Measurements from ENCODE around the gene NCAPD2.
"Not testable (repeated sequence)": the region's sequence is repeated elsewhere in the genome, so short reads cannot be mapped to it uniquely, and the experiment has no call there.

Gene NCAPD2

GRCh38 chr12:6470375-6471163 is 23.3 kb upstream of the NCAPD2 start, which contains the start of gene VAMP1:
Gene VAMP1 (minus strand): TSS chr12:6470677. CDS start chr12:6470531, 146 bp downstream.
- H3K4me3 ChIP-seq (ENCODE audit: low read depth, low read length), result peak within 1 kb of the TSS; percentile 74
- TF ChIP-seq CTCF (IDR thresholded peaks at IDR 0.05; ENCODE audit: control insufficient read depth, extremely low read depth, insufficient read depth), result no peak
- peak; percentile 88 for DNase-seq (ENCODE audit: low read depth)

- no peak for DNase-seq (ENCODE audit: low read depth)
- TF ChIP-seq CTCF (IDR thresholded peaks at IDR 0.05; ENCODE audit: control insufficient read depth, extremely low read depth, insufficient read depth), result no peak
- no peak overlapping the region for H3K4me3 ChIP-seq (ENCODE audit: low read depth, low read length)
Observed at GRCh38 chr12:6471989-6472360, 21.9 kb upstream of the NCAPD2 start.

GRCh38 chr12:6472491-6472890 is 21.4 kb upstream of the NCAPD2 start:
- no peak for TF ChIP-seq CTCF (IDR thresholded peaks at IDR 0.05; ENCODE audit: control insufficient read depth, extremely low read depth, insufficient read depth)
- H3K4me3 ChIP-seq (ENCODE audit: low read depth, low read length), result no peak overlapping the region
- DNase-seq (ENCODE audit: low read depth), result no peak

GRCh38 chr12:6475233-6475975 is 18.5 kb upstream of the NCAPD2 start:
- DNase-seq (ENCODE audit: low read depth); H3K4me3 ChIP-seq (ENCODE audit: low read depth, low read length): not testable (repeated sequence)

- no peak for TF ChIP-seq CTCF (IDR thresholded peaks at IDR 0.05; ENCODE audit: control insufficient read depth, extremely low read depth, insufficient read depth)
- no peak for DNase-seq (ENCODE audit: low read depth)
- no peak overlapping the region for H3K4me3 ChIP-seq (ENCODE audit: low read depth, low read length)
Observed at GRCh38 chr12:6476489-6476888, 17.4 kb upstream of the NCAPD2 start.

- not testable (repeated sequence) for DNase-seq (ENCODE audit: low read depth); H3K4me3 ChIP-seq (ENCODE audit: low read depth, low read length)
Observed at GRCh38 chr12:6477601-6478377, 16.1 kb upstream of the NCAPD2 start.

- no peak overlapping the region for H3K4me3 ChIP-seq (ENCODE audit: low read depth, low read length)
- no peak for DNase-seq (ENCODE audit: low read depth)
- no peak for TF ChIP-seq CTCF (IDR thresholded peaks at IDR 0.05; ENCODE audit: control insufficient read depth, extremely low read depth, insufficient read depth)
Observed at GRCh38 chr12:6478416-6478815, 15.5 kb upstream of the NCAPD2 start.
